ENCODE results near the gene GRM8.

The GRM8 gene

DNA sequence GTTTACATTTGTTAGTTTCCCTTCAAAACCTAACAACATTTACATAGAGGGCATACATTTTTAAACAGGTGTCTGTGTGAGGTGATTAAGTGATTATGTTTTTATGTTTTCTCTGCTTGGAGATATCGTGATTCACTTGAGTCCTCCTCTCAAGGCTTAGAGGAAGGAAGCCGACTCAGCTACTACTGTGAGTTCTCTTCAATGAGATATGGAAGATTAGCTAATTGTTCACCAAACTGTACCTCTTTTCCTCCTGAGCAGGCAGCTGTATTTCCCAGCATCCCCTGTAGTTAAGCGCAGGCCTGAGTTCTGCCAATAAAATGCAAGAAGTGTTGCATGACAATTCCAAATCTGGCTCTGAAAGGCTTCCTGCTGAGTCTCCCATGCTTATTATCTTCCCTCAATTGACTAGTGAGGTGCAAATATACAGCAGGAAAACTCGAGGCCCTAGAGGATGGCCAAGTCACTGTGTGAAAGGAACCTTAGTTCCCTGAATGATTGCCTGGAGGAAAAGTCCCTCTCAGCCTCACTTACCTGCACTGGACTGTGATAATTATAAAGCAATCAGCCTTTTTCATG lies 528.7 kb downstream of the GRM8 start:
- H3K4me3 ChIP-seq (ENCODE audit: low read depth, low read length), result no peak overlapping the region
- H3K4me1 ChIP-seq (ENCODE audit: control insufficient read depth, insufficient read depth, low read length), result no peaks in the 10 kb centered on the region
- no peaks in the 10 kb centered on the region; the same call in 1 of the 2 replicates for H3K9me3 ChIP-seq (ENCODE audit: control insufficient read depth, insufficient read depth, low read depth, low read length)
- H3K36me3 ChIP-seq (ENCODE audit: control insufficient read depth in 2 of 2, insufficient read depth in 1 of 2, low read length in 2 of 2), result no peaks in the 10 kb centered on the region
- POLR2A ChIA-PET, result no interaction called here
- CTCF ChIA-PET, result interaction anchor here (1.0 kb wide), 1 partner anchor 19 kb away, joined by 3 read pairs; no protein-coding TSS in a partner anchor
- no peak for TF ChIP-seq ZNF335 (tag by site-specific recombination; conservative IDR thresholded peaks at IDR 0.05)
- TF ChIP-seq ZIC2 (tag by site-specific recombination; IDR thresholded peaks at IDR 0.05), result no peak
- TF ChIP-seq, protein P1, sequence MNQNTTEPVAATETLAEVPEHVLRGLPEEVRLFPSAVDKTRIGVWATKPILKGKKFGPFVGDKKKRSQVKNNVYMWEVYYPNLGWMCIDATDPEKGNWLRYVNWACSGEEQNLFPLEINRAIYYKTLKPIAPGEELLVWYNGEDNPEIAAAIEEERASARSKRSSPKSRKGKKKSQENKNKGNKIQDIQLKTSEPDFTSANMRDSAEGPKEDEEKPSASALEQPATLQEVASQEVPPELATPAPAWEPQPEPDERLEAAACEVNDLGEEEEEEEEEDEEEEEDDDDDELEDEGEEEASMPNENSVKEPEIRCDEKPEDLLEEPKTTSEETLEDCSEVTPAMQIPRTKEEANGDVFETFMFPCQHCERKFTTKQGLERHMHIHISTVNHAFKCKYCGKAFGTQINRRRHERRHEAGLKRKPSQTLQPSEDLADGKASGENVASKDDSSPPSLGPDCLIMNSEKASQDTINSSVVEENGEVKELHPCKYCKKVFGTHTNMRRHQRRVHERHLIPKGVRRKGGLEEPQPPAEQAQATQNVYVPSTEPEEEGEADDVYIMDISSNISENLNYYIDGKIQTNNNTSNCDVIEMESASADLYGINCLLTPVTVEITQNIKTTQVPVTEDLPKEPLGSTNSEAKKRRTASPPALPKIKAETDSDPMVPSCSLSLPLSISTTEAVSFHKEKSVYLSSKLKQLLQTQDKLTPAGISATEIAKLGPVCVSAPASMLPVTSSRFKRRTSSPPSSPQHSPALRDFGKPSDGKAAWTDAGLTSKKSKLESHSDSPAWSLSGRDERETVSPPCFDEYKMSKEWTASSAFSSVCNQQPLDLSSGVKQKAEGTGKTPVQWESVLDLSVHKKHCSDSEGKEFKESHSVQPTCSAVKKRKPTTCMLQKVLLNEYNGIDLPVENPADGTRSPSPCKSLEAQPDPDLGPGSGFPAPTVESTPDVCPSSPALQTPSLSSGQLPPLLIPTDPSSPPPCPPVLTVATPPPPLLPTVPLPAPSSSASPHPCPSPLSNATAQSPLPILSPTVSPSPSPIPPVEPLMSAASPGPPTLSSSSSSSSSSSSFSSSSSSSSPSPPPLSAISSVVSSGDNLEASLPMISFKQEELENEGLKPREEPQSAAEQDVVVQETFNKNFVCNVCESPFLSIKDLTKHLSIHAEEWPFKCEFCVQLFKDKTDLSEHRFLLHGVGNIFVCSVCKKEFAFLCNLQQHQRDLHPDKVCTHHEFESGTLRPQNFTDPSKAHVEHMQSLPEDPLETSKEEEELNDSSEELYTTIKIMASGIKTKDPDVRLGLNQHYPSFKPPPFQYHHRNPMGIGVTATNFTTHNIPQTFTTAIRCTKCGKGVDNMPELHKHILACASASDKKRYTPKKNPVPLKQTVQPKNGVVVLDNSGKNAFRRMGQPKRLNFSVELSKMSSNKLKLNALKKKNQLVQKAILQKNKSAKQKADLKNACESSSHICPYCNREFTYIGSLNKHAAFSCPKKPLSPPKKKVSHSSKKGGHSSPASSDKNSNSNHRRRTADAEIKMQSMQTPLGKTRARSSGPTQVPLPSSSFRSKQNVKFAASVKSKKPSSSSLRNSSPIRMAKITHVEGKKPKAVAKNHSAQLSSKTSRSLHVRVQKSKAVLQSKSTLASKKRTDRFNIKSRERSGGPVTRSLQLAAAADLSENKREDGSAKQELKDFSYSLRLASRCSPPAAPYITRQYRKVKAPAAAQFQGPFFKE (tag by site-specific recombination; IDR thresholded peaks at IDR 0.05; ENCODE audit: borderline replicate concordance), result no peak
- TF ChIP-seq ZNF341 (tag by site-specific recombination; IDR thresholded peaks at IDR 0.05; ENCODE audit: low read depth), result no peak
- TF ChIP-seq ZNF473 (tag by site-specific recombination; IDR thresholded peaks at IDR 0.05), result no peak
- TF ChIP-seq ZNF501 (tag by site-specific recombination; IDR thresholded peaks at IDR 0.05), result no peak
- no peak for TF ChIP-seq ZNF610 (tag by site-specific recombination; IDR thresholded peaks at IDR 0.05; ENCODE audit: borderline replicate concordance)
- no peak for TF ChIP-seq ZNF768 (tag by site-specific recombination; IDR thresholded peaks at IDR 0.05)
- no peak for TF ChIP-seq RBAK (tag by site-specific recombination; IDR thresholded peaks at IDR 0.05)
- TF ChIP-seq, protein P2, sequence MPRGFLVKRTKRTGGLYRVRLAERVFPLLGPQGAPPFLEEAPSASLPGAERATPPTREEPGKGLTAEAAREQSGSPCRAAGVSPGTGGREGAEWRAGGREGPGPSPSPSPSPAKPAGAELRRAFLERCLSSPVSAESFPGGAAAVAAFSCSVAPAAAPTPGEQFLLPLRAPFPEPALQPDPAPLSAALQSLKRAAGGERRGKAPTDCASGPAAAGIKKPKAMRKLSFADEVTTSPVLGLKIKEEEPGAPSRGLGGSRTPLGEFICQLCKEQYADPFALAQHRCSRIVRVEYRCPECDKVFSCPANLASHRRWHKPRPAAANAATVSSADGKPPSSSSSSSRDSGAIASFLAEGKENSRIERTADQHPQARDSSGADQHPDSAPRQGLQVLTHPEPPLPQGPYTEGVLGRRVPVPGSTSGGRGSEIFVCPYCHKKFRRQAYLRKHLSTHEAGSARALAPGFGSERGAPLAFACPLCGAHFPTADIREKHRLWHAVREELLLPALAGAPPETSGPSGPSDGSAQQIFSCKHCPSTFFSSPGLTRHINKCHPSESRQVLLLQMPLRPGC (tag by site-specific recombination; IDR thresholded peaks at IDR 0.05), result no peak
- TF ChIP-seq KLF10 (tag by site-specific recombination; IDR thresholded peaks at IDR 0.05), result no peak
- no peak for TF ChIP-seq ZNF24 (tag by site-specific recombination; IDR thresholded peaks at IDR 0.05)
- TF ChIP-seq ZNF16 (tag by site-specific recombination; IDR thresholded peaks at IDR 0.05; ENCODE audit: low read depth), result no peak
- no peak for TF ChIP-seq GFI1B (tag by site-specific recombination; IDR thresholded peaks at IDR 0.05)
- no peak for TF ChIP-seq ZNF140 (tag by site-specific recombination; IDR thresholded peaks at IDR 0.05)
- H3K27ac ChIP-seq (ENCODE audit: extremely low read depth, low read depth, low read length), result no peak overlapping the region

DNA sequence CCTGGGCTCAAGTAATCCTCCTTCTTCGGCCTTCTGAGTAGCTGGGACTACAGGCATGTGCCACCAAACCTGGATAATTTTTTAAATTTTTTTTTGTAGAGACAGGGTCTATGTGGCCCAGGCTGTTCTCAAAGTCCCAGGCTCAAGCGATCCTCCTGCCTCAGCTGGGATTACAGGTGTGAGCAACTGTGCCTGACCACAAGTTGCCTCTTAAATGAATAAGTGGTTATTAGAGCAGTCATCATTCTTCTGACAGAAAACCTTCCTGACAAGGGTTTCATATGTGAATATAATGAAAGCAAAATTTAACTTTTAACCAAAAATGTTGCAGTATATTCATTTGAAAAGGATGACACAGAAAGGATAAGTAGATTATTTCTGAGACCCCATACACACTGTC lies 532.5 kb downstream of the GRM8 start:
- H3K4me3 ChIP-seq (ENCODE audit: low read depth, low read length), result no peak overlapping the region
- POLR2A ChIA-PET, result no interaction called here
- TF ChIP-seq ZNF311 (tag by site-specific recombination; IDR thresholded peaks at IDR 0.05; ENCODE audit: borderline replicate concordance), result no peak
- no peak for TF ChIP-seq ZNF571 (tag by site-specific recombination; IDR thresholded peaks at IDR 0.05)
- no peak for TF ChIP-seq ZNF302 (tag by site-specific recombination; IDR thresholded peaks at IDR 0.05; ENCODE audit: low read depth)
- TF ChIP-seq ZNF529 (tag by site-specific recombination; IDR thresholded peaks at IDR 0.05; ENCODE audit: insufficient replicate concordance), result no peak
- no peak for TF ChIP-seq ZNF202 (tag by site-specific recombination; IDR thresholded peaks at IDR 0.05; ENCODE audit: borderline replicate concordance)
- no peaks in the 10 kb centered on the region for H3K4me1 ChIP-seq (ENCODE audit: control insufficient read depth, insufficient read depth, low read length)
- no peak overlapping the region for H3K27ac ChIP-seq (ENCODE audit: extremely low read depth, low read depth, low read length)
- no peaks in the 10 kb centered on the region for H3K36me3 ChIP-seq (ENCODE audit: control insufficient read depth in 2 of 2, insufficient read depth in 1 of 2, low read length in 2 of 2)
- H3K9me3 ChIP-seq (ENCODE audit: control insufficient read depth, insufficient read depth, low read depth, low read length), result no peaks in the 10 kb centered on the region; the same call in 1 of the 2 replicates
- CTCF ChIA-PET, result no interaction called here
